SU-DHL-6 (cell line): Measurements from ENCODE around the gene RBBP9.

Experiments used
- EZH2phosphoT487 ChIP-seq: fragments of 200-600 bp; sonication (generic), shearing (Covaris generic); conservative IDR thresholded peaks from 2 replicates; pipeline ENCODE4 v1.6.1; 2018; ENCODE audit warnings: mild to moderate bottlenecking, antibody characterized with exemption, low read length, moderate library complexity, mixed read lengths
- TF ChIP-seq, protein P1 (sequence below): fragments of 200-600 bp; sonication (generic); IDR thresholded peaks from one replicate; pipeline ENCODE4 v1.5.1; 2017; ENCODE audit warnings: antibody characterized with exemption, mild to moderate bottlenecking, low read length, moderate library complexity; ENCODE audit not compliant: insufficient read depth, poor library complexity, severe bottlenecking

DNA sequence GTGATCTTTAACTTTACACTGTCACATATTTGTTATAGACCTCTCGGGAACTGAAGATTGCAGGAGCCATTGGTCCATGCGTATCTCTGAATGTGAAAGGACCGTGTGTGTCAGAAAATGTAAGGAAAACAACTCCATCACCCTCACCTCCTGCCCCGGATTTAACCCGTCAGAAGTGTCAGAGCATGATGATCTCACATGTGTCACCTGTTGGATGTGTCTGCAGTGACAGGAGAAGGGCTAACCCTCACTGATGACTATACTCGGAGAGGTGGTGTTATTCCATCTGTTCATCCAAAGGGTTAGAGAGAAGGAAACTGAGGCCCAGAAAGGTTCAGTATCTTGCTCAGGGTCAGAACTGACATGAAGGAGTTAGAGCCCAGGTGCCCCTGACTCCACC, 35.6 kb upstream of the RBBP9 start:
- no peak for TF ChIP-seq EZH2phosphoT487
- TF ChIP-seq, protein P1, sequence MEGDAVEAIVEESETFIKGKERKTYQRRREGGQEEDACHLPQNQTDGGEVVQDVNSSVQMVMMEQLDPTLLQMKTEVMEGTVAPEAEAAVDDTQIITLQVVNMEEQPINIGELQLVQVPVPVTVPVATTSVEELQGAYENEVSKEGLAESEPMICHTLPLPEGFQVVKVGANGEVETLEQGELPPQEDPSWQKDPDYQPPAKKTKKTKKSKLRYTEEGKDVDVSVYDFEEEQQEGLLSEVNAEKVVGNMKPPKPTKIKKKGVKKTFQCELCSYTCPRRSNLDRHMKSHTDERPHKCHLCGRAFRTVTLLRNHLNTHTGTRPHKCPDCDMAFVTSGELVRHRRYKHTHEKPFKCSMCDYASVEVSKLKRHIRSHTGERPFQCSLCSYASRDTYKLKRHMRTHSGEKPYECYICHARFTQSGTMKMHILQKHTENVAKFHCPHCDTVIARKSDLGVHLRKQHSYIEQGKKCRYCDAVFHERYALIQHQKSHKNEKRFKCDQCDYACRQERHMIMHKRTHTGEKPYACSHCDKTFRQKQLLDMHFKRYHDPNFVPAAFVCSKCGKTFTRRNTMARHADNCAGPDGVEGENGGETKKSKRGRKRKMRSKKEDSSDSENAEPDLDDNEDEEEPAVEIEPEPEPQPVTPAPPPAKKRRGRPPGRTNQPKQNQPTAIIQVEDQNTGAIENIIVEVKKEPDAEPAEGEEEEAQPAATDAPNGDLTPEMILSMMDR: no peak
